Measurements from ENCODE around the gene FTSJ3. TPM values are rescaled to one million over a fixed set of nuclear protein-coding genes. Genes with fewer than 3 reads are reported as not detected.
"Not testable (repeated sequence)": the region's sequence is repeated elsewhere in the genome, so short reads cannot be mapped to it uniquely, and the experiment has no call there.

Gene FTSJ3
- 10 to 100 TPM; 37.8 to 64.7 (median 47.2) TPM for total RNA-seq

GRCh38 chr17:63827002-63827800 is at the start of gene FTSJ3, which contains the start of gene PSMC5:
Gene FTSJ3, minus strand, starts transcription at chr17:63827663. Its CDS starts 761 bp downstream, at chr17:63826902.
Gene PSMC5, plus strand, starts transcription at chr17:63827431. Its CDS starts 60 bp downstream, at chr17:63827491.
- Histone ChIP-seq H3K27ac (peak within 1 kb of the TSS; percentile 60 to 93 (median 90)), H3K36me3 (peaks cover 58 to 59% of the 10 kb centered on the region in 2 donors), H3K9me3 (no peaks in the 10 kb centered on the region), H3K27me3 (no peaks in the 10 kb centered on the region), H3K4me1 (peaks cover 9 to 21% of the 10 kb centered on the region in 2 donors), H3K4me3 (replicated peaks in 1 of 3) (peak within 1 kb of the TSS; percentile 28 to 48 (median 28))
- intact Hi-C loops (cut with DNase I) = loop anchor here (10.0 kb wide), 1 partner anchor 212 kb away; no protein-coding TSS in a partner anchor
- DNase-seq = peak; percentile 97
- TF ChIP-seq POLR2A (IDR thresholded peaks at IDR 0.05) (peak; percentile 50 to 82), CTCF (IDR thresholded peaks at IDR 0.05) (peak in 4 of 6 experiments; percentile 50 to 61 (median 56))
- 0 to 1% methylated on average over 40 to 46 of the region's 58 CpGs for WGBS, 2 donors

- intact Hi-C loops (cut with DNase I); H3K27me3 ChIP-seq; H3K4me1 ChIP-seq; DNase-seq; H3K36me3 ChIP-seq; H3K4me3 ChIP-seq (replicated peaks in 1 of 3); H3K27ac ChIP-seq; H3K9me3 ChIP-seq: not testable (repeated sequence)
- 77 to 81% methylated on average over 6 of the region's 6 CpGs for WGBS, 2 donors
These were observed 47.2 kb upstream of the FTSJ3 start for GRCh38 chr17:63874693-63875092.

- H3K27me3 ChIP-seq; H3K27ac ChIP-seq; H3K4me1 ChIP-seq; DNase-seq; H3K36me3 ChIP-seq; H3K4me3 ChIP-seq (replicated peaks in 1 of 3); intact Hi-C loops (cut with DNase I); H3K9me3 ChIP-seq: not testable (repeated sequence)
- 71 to 86% methylated on average over 4 to 6 of the region's 8 CpGs for WGBS, 2 donors
These were observed 46.7 kb upstream of the FTSJ3 start for GRCh38 chr17:63874061-63874626.

- intact Hi-C loops (cut with DNase I); H3K4me1 ChIP-seq; DNase-seq; H3K36me3 ChIP-seq; H3K4me3 ChIP-seq (replicated peaks in 1 of 3); H3K27me3 ChIP-seq; H3K27ac ChIP-seq; H3K9me3 ChIP-seq: not testable (repeated sequence)
- WGBS, 2 donors = 79 to 80% methylated on average over 1 to 3 of the region's 7 CpGs
These were observed 46.1 kb upstream of the FTSJ3 start, which contains the start of gene CSH2 for GRCh38 chr17:63873577-63873976. Gene CSH2, minus strand, starts transcription at chr17:63873677. Its CDS starts 63 bp downstream, at chr17:63873614.

- 53 to 72% methylated on average over 14 to 15 of the region's 15 CpGs for WGBS, 2 donors
- H3K4me1 ChIP-seq; H3K27me3 ChIP-seq; H3K4me3 ChIP-seq (replicated peaks in 1 of 3); H3K9me3 ChIP-seq; H3K27ac ChIP-seq; intact Hi-C loops (cut with DNase I); H3K36me3 ChIP-seq: not testable (repeated sequence)
- peak; percentile 51 to 59 for DNase-seq
These were observed 44.3 kb upstream of the FTSJ3 start for GRCh38 chr17:63871646-63872365.

- H3K4me3 ChIP-seq (replicated peaks in 1 of 3); H3K27me3 ChIP-seq; H3K9me3 ChIP-seq; H3K4me1 ChIP-seq; H3K27ac ChIP-seq; DNase-seq; H3K36me3 ChIP-seq; intact Hi-C loops (cut with DNase I): not testable (repeated sequence)
- WGBS, 2 donors = 86% methylated on average over 4 of the region's 4 CpGs
These were observed 42.8 kb upstream of the FTSJ3 start for GRCh38 chr17:63870292-63870665.

GRCh38 chr17:63869491-63870291 is 42.2 kb upstream of the FTSJ3 start:
- H3K4me3 ChIP-seq (replicated peaks in 1 of 3); H3K4me1 ChIP-seq; H3K27ac ChIP-seq; DNase-seq; intact Hi-C loops (cut with DNase I); H3K27me3 ChIP-seq; H3K9me3 ChIP-seq; H3K36me3 ChIP-seq: not testable (repeated sequence)
- WGBS, 2 donors = 58 to 61% methylated on average over 9 of the region's 9 CpGs

- H3K4me1 ChIP-seq; intact Hi-C loops (cut with DNase I); H3K27ac ChIP-seq; DNase-seq; H3K4me3 ChIP-seq (replicated peaks in 1 of 3); H3K27me3 ChIP-seq; H3K9me3 ChIP-seq; H3K36me3 ChIP-seq: not testable (repeated sequence)
- WGBS, 2 donors = 72 to 76% methylated on average over 6 to 7 of the region's 7 CpGs
These were observed 39.2 kb upstream of the FTSJ3 start for GRCh38 chr17:63866625-63867024.
